Skeletal muscle tissue (tissue), 4 donors: ENCODE measurements around the gene EIF3F. TPM values are rescaled to one million over a fixed set of nuclear protein-coding genes. Genes with fewer than 3 reads are reported as not detected.

Source experiments
- H3K27ac ChIP-seq: one replicate; pipeline ENCODE4 v1.7.0; 2013; ENCODE audit warnings: mild to moderate bottlenecking, low read depth, low read length, inconsistent platforms
- H3K27me3 ChIP-seq, 3 donors: one replicate each; pipeline ENCODE4 v1.7.0; 2013; ENCODE audit warnings: low read length in 3 of 3; ENCODE audit not compliant: control insufficient read depth in 3 of 3, insufficient read depth in 3 of 3
- H3K36me3 ChIP-seq, 3 donors: one replicate each; pipeline ENCODE4 v1.7.0; 2013; ENCODE audit warnings: low read length in 3 of 3; ENCODE audit not compliant: control insufficient read depth in 3 of 3, insufficient read depth in 3 of 3
- H3K4me1 ChIP-seq, 3 donors: one replicate each; pipeline ENCODE4 v1.7.0; 2013; ENCODE audit warnings: low read length in 3 of 3, mild to moderate bottlenecking in 3 of 3; ENCODE audit not compliant: control insufficient read depth in 3 of 3, insufficient read depth in 3 of 3
- H3K4me3 ChIP-seq, 3 donors: one replicate each; pipeline ENCODE4 v1.7.0; 2013; ENCODE audit warnings: low read length in 3 of 3
- H3K9ac ChIP-seq, 3 donors: one replicate each; pipeline ENCODE4 v1.7.0; 2013; ENCODE audit warnings: low read length in 3 of 3, mild to moderate bottlenecking in 3 of 3, moderate library complexity in 2 of 3, low read depth in 1 of 3
- H3K9me3 ChIP-seq, 3 donors: one replicate each; pipeline ENCODE4 v1.7.0; 2013; ENCODE audit warnings: low read length in 3 of 3; ENCODE audit not compliant: control insufficient read depth in 3 of 3
- total RNA-seq: library from RNA; depleted of rRNA; stranded (reverse); fragments of >200 nt; gene quantifications from one replicate; pipeline ENCODE4 v1.2.3, GENCODE V29; 2014
- donor health status: Osteomylitis.

Gene EIF3F
- total RNA-seq, 1 donor from 2014 or later = 283 TPM

DNA sequence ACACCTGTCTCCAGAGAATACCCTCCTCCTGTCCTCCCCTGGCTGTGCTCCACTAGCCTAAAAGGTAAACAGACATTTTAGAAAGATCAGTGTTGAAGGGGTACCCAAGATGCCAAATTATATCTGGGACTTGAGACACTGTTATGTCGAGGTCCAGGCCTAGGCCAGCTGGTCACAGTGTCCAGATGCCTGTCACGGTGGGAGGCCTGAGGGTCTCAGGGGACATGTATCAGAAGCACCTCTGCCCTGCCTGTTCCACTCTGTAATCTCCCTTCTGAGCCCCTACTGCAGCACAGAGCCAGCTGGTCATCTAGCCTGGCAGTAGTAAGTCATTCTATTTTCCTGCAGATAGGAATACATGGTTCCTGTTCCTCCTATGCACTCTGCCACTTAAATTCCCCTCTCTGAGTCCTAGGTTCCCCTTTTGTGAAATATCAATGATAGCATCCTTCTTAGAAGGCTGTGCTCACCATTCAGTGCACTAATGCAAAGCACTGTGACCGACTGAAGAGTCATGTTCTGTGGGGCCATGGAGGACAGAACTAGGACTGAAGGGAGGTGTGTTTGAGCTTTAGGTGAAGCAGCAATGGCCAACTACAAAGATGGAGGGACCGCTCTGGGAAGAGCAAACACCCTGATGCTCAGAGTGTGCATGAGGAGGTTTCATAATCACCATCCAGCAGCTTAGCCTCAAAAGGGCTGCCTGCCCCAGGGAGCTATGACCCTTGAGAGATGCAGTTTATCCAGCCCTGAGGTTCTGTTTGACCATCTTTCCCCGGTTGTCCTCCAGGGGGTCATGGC is 49.1 kb downstream of the EIF3F start:
- Histone ChIP-seq H3K36me3 (no peaks in the 10 kb centered on the region), H3K4me1 (peaks cover 7 to 25% (median 15%) of the 10 kb centered on the region in 3 donors), H3K27me3 (peaks cover 4 to 19% (median 4%) of the 10 kb centered on the region in 3 donors), H3K4me3 (no peak overlapping the region), H3K27ac (no peak overlapping the region), H3K9me3 (no peaks in the 10 kb centered on the region), H3K9ac (no peak overlapping the region)

GRCh38 chr11:8036986-8037385 is 49.8 kb downstream of the EIF3F start:
- peaks cover 7 to 25% (median 15%) of the 10 kb centered on the region in 3 donors for H3K4me1 ChIP-seq
- H3K4me3 ChIP-seq = no peak overlapping the region
- H3K9me3 ChIP-seq = no peaks in the 10 kb centered on the region
- H3K36me3 ChIP-seq = no peaks in the 10 kb centered on the region
- no peak overlapping the region for H3K9ac ChIP-seq
- H3K27me3 ChIP-seq = peaks cover 0 to 12% (median 4%) of the 10 kb centered on the region in 3 donors
- H3K27ac ChIP-seq = no peak overlapping the region

GRCh38 chr11:8038393-8038792 is 51.3 kb downstream of the EIF3F start:
- H3K9me3 ChIP-seq = no peaks in the 10 kb centered on the region
- no peak overlapping the region for H3K9ac ChIP-seq
- H3K36me3 ChIP-seq = no peaks in the 10 kb centered on the region
- H3K27me3 ChIP-seq = no peaks in the 10 kb centered on the region
- no peak overlapping the region for H3K4me3 ChIP-seq
- no peak overlapping the region for H3K27ac ChIP-seq
- peaks cover 2 to 18% (median 9%) of the 10 kb centered on the region in 3 donors for H3K4me1 ChIP-seq

DNA sequence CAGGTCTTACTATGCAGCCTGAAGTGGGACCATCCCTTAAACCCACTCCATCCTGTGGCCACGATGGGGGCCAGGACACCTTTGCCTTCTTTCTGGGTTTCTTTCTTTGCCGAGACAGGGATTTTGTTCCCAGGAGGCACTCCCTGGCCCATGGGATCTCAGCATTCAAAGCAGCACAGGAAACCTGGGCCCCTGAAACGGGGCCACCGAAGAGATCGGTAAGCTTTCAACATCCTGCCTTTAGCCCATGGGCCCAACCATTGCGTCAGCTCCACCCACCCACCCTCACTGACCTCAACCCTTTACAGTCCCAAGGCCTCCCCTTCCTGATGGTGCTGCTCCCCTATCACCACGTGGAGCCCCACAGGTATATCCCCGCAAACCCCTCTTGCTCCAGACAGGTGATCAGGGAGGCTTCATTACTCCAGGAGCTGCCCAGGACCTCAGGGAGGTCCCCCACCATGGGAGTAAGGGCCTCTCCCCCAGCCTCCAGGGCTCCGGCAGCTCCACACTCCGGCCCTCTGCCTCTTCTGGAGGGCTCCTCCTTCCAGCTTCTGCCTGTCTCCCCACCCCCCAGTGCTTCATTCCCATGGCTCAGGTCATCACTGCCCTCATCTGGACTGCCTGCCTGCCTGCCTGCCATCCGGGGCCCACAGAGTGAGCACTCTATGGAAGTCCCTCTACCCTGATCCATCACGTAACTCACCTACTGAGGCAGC is 51.8 kb downstream of the EIF3F start:
- Histone ChIP-seq H3K4me1 (peaks cover 0 to 14% (median 5%) of the 10 kb centered on the region in 3 donors), H3K4me3 (no peak overlapping the region), H3K9ac (no peak overlapping the region), H3K27me3 (no peaks in the 10 kb centered on the region), H3K9me3 (no peaks in the 10 kb centered on the region), H3K27ac (no peak overlapping the region), H3K36me3 (no peaks in the 10 kb centered on the region)

- Histone ChIP-seq H3K9me3 (no peaks in the 10 kb centered on the region), H3K27me3 (no peaks in the 10 kb centered on the region), H3K9ac (no peak overlapping the region), H3K27ac (no peak overlapping the region), H3K36me3 (no peaks in the 10 kb centered on the region), H3K4me1 (peaks cover 0 to 10% (median 5%) of the 10 kb centered on the region in 3 donors), H3K4me3 (no peak overlapping the region)
Measured at GRCh38 chr11:8039530-8040260, 52.6 kb downstream of the EIF3F start.

DNA sequence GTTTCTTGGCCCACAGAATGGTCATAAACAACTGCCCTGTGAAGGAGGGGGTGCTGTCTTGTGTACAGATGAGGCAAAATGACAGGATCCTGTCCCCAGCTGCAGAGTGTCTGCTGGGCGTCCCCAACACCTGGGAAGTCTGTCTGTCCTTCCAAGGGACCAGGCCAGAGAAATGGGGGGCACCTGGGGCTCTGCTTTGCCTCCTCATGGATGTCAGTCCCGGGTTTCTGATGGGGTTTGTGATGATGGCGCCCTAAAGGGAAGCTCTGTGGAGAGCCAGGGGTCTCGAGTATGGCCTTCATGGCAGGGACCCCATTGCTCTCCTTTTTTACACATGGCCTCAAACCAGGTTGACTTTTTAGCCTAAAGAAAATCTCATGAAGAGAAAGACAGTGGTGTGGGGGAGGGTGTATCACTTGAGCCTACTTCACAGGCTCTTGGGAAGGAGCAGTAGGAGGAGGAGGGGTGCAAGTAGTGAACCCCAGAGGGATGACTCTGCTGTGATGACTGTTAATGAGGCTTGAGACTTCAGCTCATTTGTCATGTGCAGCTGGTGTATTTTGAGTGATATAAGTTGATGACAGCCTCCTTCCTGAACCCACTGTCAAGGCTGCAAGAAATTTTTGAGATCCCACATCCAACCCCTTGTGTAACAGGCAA is 53.3 kb downstream of the EIF3F start:
- H3K4me3 ChIP-seq = no peak overlapping the region
- H3K27ac ChIP-seq = no peak overlapping the region
- H3K9me3 ChIP-seq = no peaks in the 10 kb centered on the region
- H3K36me3 ChIP-seq = no peaks in the 10 kb centered on the region
- H3K4me1 ChIP-seq = peaks cover 0 to 5% (median 4%) of the 10 kb centered on the region in 3 donors
- H3K9ac ChIP-seq = no peak overlapping the region
- no peaks in the 10 kb centered on the region for H3K27me3 ChIP-seq

DNA sequence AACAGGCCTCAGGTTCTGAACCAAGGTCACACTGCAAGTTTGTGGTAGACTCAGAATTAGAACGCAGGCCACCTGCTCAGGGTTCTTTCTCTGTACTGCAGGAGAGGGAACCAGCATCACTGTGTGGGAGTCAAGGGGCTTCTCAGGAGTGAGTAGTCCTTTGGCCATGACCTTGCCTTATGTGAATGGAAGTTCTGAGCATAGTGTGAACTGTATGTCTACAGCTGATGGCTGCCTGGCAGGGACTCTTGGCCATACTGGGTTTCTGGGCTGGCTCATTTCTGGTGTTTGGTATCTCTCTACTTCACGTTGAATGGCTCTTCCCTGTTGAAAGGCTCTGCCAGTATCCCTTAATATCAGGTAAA is 53.8 kb downstream of the EIF3F start:
- Histone ChIP-seq H3K36me3 (no peaks in the 10 kb centered on the region), H3K27ac (no peak overlapping the region), H3K4me1 (no peaks in the 10 kb centered on the region), H3K9me3 (no peaks in the 10 kb centered on the region), H3K4me3 (no peak overlapping the region), H3K9ac (no peak overlapping the region), H3K27me3 (no peaks in the 10 kb centered on the region)

GRCh38 chr11:8041576-8041975 is 54.4 kb downstream of the EIF3F start:
- Histone ChIP-seq H3K9me3 (no peaks in the 10 kb centered on the region), H3K4me1 (no peaks in the 10 kb centered on the region), H3K36me3 (no peaks in the 10 kb centered on the region), H3K27ac (no peak overlapping the region), H3K4me3 (no peak overlapping the region), H3K27me3 (no peaks in the 10 kb centered on the region), H3K9ac (no peak overlapping the region)

DNA sequence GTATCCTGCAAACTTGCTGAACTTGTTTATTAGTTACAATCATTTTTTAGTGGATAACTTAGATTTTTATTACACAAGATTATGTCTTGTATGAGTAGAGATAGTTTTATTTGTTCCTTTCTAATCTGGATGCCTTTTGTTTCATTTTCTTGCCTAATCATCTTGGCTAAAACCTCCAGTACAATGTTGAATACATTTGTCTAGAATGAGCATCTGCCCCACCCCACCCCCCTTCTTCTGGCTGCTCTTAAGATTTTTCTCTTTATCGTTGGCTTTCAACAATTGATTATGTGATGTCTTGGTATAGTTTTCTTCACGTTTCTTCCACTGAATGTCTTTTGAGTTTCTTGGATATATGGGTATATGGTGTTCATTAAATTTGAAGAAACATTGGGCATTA is 56.6 kb downstream of the EIF3F start:
- Histone ChIP-seq H3K27me3 (no peaks in the 10 kb centered on the region), H3K9ac (no peak overlapping the region), H3K36me3 (no peaks in the 10 kb centered on the region), H3K9me3 (no peaks in the 10 kb centered on the region), H3K4me3 (no peak overlapping the region), H3K27ac (no peak overlapping the region), H3K4me1 (no peaks in the 10 kb centered on the region)
